ENCODE results near the gene INTS7. TPM values are rescaled to one million over a fixed set of nuclear protein-coding genes. Genes with fewer than 3 reads are reported as not detected.

INTS7 gene
- total RNA-seq, 1 donor from 2014 or later = 30.6 TPM

GRCh38 chr1:211928993-211929637, 106.2 kb downstream of the INTS7 start:
- Mint-ChIP-seq H3K36me3 (ENCODE audit: insufficient read depth) (no peaks in the 10 kb centered on the region), H3K27ac (peak overlapping the region; percentile 54), H3K9me3 (ENCODE audit: low read depth) (no peaks in the 10 kb centered on the region), H3K27me3 (no peaks in the 10 kb centered on the region), H3K4me1 (ENCODE audit: low read depth) (peaks cover 28% of the 10 kb centered on the region), H3K4me3 (ENCODE audit: low read depth) (no peak overlapping the region)
- no peak for TF ChIP-seq CTCF (IDR thresholded peaks at IDR 0.05; ENCODE audit: unreplicated experiment)
- no peak for DNase-seq (ENCODE audit: low spot score, unreplicated experiment)

GRCh38 chr1:211928290-211928801, 107.0 kb downstream of the INTS7 start:
- DNase-seq (ENCODE audit: low spot score, unreplicated experiment) = no peak
- H3K4me1 Mint-ChIP-seq (ENCODE audit: low read depth) = peaks cover 21% of the 10 kb centered on the region
- no peaks in the 10 kb centered on the region for H3K9me3 Mint-ChIP-seq (ENCODE audit: low read depth)
- H3K27me3 Mint-ChIP-seq = peaks cover 2% of the 10 kb centered on the region
- no peak for TF ChIP-seq CTCF (IDR thresholded peaks at IDR 0.05; ENCODE audit: unreplicated experiment)
- H3K36me3 Mint-ChIP-seq (ENCODE audit: insufficient read depth) = no peaks in the 10 kb centered on the region
- H3K27ac Mint-ChIP-seq = no peak overlapping the region
- H3K4me3 Mint-ChIP-seq (ENCODE audit: low read depth) = no peak overlapping the region

- H3K27me3 Mint-ChIP-seq = peaks cover 8% of the 10 kb centered on the region
- TF ChIP-seq CTCF (IDR thresholded peaks at IDR 0.05; ENCODE audit: unreplicated experiment) = no peak
- H3K9me3 Mint-ChIP-seq (ENCODE audit: low read depth) = no peaks in the 10 kb centered on the region
- H3K27ac Mint-ChIP-seq = no peak overlapping the region
- DNase-seq (ENCODE audit: low spot score, unreplicated experiment) = no peak
- H3K4me1 Mint-ChIP-seq (ENCODE audit: low read depth) = peaks cover 12% of the 10 kb centered on the region
- H3K36me3 Mint-ChIP-seq (ENCODE audit: insufficient read depth) = no peaks in the 10 kb centered on the region
- H3K4me3 Mint-ChIP-seq (ENCODE audit: low read depth) = no peak overlapping the region
These were observed 110.3 kb downstream of the INTS7 start for GRCh38 chr1:211925016-211925415.

- no peaks in the 10 kb centered on the region for H3K36me3 Mint-ChIP-seq (ENCODE audit: insufficient read depth)
- peaks cover 8% of the 10 kb centered on the region for H3K27me3 Mint-ChIP-seq
- H3K27ac Mint-ChIP-seq = no peak overlapping the region
- no peaks in the 10 kb centered on the region for H3K9me3 Mint-ChIP-seq (ENCODE audit: low read depth)
- H3K4me1 Mint-ChIP-seq (ENCODE audit: low read depth) = peaks cover 10% of the 10 kb centered on the region
- no peak for DNase-seq (ENCODE audit: low spot score, unreplicated experiment)
- TF ChIP-seq CTCF (IDR thresholded peaks at IDR 0.05; ENCODE audit: unreplicated experiment) = no peak
- no peak overlapping the region for H3K4me3 Mint-ChIP-seq (ENCODE audit: low read depth)
These were observed 111.1 kb downstream of the INTS7 start for GRCh38 chr1:211924256-211924655.

GRCh38 chr1:211923095-211923494, 112.3 kb downstream of the INTS7 start:
- no peak for DNase-seq (ENCODE audit: low spot score, unreplicated experiment)
- Mint-ChIP-seq H3K4me3 (ENCODE audit: low read depth) (no peak overlapping the region), H3K36me3 (ENCODE audit: insufficient read depth) (no peaks in the 10 kb centered on the region), H3K4me1 (ENCODE audit: low read depth) (peaks cover 9% of the 10 kb centered on the region), H3K9me3 (ENCODE audit: low read depth) (no peaks in the 10 kb centered on the region), H3K27me3 (peaks cover 8% of the 10 kb centered on the region), H3K27ac (no peak overlapping the region)
- no peak for TF ChIP-seq CTCF (IDR thresholded peaks at IDR 0.05; ENCODE audit: unreplicated experiment)
